ENCODE data around the gene ZNF367. TPM values are rescaled to one million over a fixed set of nuclear protein-coding genes. Genes with fewer than 3 reads are reported as not detected.

The ZNF367 gene
- total and polyA plus RNA-seq, 2 experiments from 2014 or later: 0.89 to 2.5 TPM

DNA sequence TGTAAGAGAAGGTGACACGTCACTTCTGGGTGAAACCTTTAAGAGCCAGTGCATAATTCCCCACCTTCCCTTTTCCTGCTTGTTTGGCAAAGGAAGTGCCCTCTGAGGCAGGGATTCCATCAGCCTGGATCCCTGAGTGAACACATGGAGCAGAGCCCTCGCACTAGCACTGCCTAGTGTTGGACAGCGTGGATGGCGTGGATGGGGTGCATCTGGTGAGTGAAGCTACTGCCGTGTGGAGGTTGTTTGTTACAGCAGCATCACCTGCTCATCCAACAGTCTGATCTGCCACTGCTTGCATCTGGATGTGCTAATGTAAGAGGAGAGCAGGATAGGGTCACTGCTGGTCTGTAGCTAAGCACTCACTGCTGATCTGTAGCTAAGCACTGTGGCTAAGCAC lies 69.9 kb downstream of the ZNF367 start:
- Histone ChIP-seq H3K9me3 (ENCODE audit: low read depth) (no peaks in the 10 kb centered on the region), H3K4me1 (ENCODE audit: low read depth) (no peaks in the 10 kb centered on the region), H3K36me3 (no peaks in the 10 kb centered on the region), H3K4me3 (no peak overlapping the region), H3K27me3 (no peaks in the 10 kb centered on the region), H3K27ac (no peak overlapping the region)
- DNase-seq (ENCODE audit: low read depth in 1 of 2, low spot score in 1 of 2): no peak
- TF ChIP-seq, protein P1, sequence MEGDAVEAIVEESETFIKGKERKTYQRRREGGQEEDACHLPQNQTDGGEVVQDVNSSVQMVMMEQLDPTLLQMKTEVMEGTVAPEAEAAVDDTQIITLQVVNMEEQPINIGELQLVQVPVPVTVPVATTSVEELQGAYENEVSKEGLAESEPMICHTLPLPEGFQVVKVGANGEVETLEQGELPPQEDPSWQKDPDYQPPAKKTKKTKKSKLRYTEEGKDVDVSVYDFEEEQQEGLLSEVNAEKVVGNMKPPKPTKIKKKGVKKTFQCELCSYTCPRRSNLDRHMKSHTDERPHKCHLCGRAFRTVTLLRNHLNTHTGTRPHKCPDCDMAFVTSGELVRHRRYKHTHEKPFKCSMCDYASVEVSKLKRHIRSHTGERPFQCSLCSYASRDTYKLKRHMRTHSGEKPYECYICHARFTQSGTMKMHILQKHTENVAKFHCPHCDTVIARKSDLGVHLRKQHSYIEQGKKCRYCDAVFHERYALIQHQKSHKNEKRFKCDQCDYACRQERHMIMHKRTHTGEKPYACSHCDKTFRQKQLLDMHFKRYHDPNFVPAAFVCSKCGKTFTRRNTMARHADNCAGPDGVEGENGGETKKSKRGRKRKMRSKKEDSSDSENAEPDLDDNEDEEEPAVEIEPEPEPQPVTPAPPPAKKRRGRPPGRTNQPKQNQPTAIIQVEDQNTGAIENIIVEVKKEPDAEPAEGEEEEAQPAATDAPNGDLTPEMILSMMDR (IDR thresholded peaks at IDR 0.05; ENCODE audit: low read depth, low read length): no peak

DNA sequence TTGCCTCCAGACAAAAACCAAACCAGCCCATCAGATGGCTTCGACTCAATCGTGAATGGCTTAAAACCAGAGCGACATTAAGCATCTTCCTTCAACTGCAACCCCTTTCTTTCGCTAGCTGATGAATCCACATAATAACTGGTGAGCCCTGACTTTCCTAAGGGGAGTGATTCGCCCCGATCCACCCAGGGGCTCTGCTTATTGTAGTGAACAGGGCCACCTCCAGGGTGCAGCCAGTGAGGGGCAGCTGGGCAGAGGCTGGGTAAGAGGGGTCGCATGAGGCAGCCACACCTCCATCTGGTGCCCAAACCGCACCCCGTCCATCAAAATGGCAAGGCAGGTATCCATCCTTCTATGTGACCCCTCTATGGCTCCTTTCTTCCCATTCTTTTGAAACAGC lies 72.6 kb downstream of the ZNF367 start:
- Histone ChIP-seq H3K9me3 (ENCODE audit: low read depth) (no peaks in the 10 kb centered on the region), H3K4me1 (ENCODE audit: low read depth) (no peaks in the 10 kb centered on the region), H3K36me3 (no peaks in the 10 kb centered on the region), H3K27me3 (no peaks in the 10 kb centered on the region), H3K27ac (no peak overlapping the region), H3K4me3 (no peak overlapping the region)
- TF ChIP-seq, protein P1 (IDR thresholded peaks at IDR 0.05; ENCODE audit: low read depth, low read length): no peak
- DNase-seq (ENCODE audit: low read depth in 1 of 2, low spot score in 1 of 2): no peak

DNA sequence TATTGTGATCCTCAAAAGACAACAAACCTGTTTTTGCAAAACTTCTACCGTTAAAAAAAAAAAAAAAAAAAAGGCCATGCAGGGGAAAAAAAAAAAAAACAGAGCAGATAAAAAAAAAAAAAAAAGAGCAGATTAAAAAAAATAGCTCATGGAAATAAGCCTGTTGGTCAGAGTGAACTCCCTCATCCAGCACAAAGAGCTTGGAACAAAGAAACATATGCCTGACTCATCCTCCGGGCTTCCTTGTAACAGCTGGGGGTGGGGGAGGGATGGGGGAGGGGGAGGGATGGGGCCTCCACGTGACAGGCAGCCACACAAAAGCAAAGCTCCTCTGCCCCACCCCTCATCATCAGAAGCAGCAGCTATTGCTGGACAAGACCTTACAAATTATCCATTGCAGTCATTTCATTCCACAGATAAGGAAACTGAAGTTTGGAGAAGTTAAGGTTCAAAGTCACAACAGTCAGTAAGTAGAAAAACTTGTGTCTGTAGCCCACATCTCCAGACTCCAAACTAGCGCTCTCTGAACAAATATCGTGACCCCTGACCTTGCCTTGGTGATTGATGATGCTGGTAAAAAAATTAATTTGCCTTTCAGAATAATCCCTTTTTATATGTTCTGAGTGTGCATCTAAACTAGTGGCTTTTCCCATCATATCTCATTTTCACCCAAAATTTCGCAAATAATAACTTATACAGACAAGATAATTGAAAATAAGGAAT lies 73.6 kb downstream of the ZNF367 start:
- TF ChIP-seq, protein P1 (IDR thresholded peaks at IDR 0.05; ENCODE audit: low read depth, low read length): no peak

DNA sequence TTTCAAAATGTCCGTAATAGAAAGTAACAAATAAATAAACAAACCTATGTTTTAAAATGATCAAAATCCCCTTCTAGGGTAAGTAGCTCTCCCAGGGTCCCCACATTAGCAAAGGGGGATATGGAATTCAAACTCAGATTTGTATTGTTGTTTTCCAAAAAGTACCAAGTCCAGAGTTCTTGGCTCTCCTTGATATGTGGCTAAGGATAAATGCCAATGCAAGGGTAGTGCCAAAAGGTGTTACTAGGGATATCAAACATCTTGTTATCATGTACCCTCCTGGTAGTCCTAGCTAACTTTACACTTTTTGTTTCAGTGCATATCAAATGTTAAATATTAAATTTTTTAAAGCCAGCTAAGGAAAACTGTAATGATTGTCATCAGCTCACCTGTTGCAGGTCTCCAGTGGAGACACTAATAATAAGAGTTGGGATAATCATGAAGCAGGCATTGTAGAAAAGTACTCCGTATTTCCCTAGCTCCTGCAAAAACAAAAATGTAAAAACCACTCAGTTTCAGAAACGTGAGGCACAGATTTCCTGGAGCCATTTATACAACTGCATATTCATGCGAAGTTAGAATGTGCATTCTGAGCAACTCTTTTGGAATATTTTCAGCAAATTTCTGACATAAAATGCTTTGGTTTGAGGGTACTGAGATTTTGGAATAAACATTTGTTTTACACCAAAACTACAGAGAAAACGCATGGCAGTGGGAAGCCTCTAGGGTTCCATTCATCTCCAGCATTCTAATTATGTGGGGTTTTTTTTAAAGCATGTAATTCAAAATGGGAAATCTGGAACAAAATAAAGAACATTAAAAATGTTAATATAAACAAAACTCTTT lies 74.4 kb downstream of the ZNF367 start:
- Histone ChIP-seq H3K27me3 (no peaks in the 10 kb centered on the region), H3K4me1 (ENCODE audit: low read depth) (no peaks in the 10 kb centered on the region), H3K4me3 (no peak overlapping the region), H3K9me3 (ENCODE audit: low read depth) (no peaks in the 10 kb centered on the region), H3K27ac (no peak overlapping the region), H3K36me3 (no peaks in the 10 kb centered on the region)
- no peak for DNase-seq (ENCODE audit: low read depth in 1 of 2, low spot score in 1 of 2)
- TF ChIP-seq, protein P1 (IDR thresholded peaks at IDR 0.05; ENCODE audit: low read depth, low read length): no peak

More for the DNA sequence above, 73.6 kb downstream of the ZNF367 start:
- Histone ChIP-seq H3K27ac (no peak overlapping the region), H3K36me3 (no peaks in the 10 kb centered on the region), H3K4me1 (ENCODE audit: low read depth) (no peaks in the 10 kb centered on the region), H3K9me3 (ENCODE audit: low read depth) (no peaks in the 10 kb centered on the region), H3K27me3 (no peaks in the 10 kb centered on the region), H3K4me3 (no peak overlapping the region)
- DNase-seq (ENCODE audit: low read depth in 1 of 2, low spot score in 1 of 2): peak; percentile 2 to 97

DNA sequence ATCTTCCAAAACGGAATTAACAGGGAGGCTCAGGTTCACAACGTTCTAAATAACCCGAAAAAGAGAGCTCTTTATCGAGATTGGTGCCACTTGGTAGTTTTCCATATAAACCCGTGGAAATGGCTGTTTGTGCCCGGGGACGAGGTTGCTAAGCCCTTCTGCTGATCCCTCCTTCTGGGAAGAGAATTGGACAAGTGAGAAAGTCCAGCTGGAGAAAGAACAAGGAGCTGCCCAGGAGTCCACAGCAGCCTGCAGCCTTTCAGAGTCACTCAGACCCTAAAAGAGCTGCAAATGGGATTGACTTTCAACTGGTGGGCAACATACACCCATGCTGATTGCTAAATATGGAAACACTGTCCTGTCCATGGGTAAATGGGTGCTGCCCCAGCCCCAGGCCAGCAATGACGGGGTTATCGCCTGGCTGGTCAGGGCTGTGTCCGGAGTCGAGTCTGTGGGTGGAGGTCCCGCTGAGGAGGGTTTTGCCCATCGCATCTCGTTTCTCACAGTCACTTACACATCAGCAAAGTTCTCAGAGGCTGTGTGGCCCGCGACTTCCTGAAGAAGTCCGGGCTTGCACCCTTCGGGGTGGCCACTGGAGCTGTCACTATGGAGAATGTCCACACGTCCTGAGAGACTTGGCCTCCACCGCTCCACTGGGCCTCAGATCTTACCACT lies 75.5 kb downstream of the ZNF367 start:
- no peaks in the 10 kb centered on the region for H3K36me3 ChIP-seq
- no peak overlapping the region for H3K4me3 ChIP-seq
- DNase-seq (ENCODE audit: low read depth in 1 of 2, low spot score in 1 of 2): peak in 1 of 2 donors; percentile 50
- TF ChIP-seq, protein P1 (IDR thresholded peaks at IDR 0.05; ENCODE audit: low read depth, low read length): no peak
- no peak overlapping the region for H3K27ac ChIP-seq
- no peaks in the 10 kb centered on the region for H3K4me1 ChIP-seq (ENCODE audit: low read depth)
- no peaks in the 10 kb centered on the region for H3K9me3 ChIP-seq (ENCODE audit: low read depth)
- H3K27me3 ChIP-seq: no peaks in the 10 kb centered on the region
